Stimulated activated CD8-positive, alpha-beta memory T cell treated with anti-CD3 and anti-CD28 coated beads, Interleukin-7, amount 100 ng/mL, for 4 hours (primary cell): ENCODE measurements around the gene ZNF569.
"Not testable (repeated sequence)": the region's sequence is repeated elsewhere in the genome, so short reads cannot be mapped to it uniquely, and the experiment has no call there.

Experiments
- DNase-seq, 2 donors: peaks; one replicate each; pipeline ENCODE4 v3.0.0-alpha.2; 2020; ENCODE audit warnings: low read depth in 2 of 2

Gene ZNF569

GRCh38 chr19:37466798-37467607 lies at the start of gene ZNF569:
Gene ZNF569, minus strand, starts transcription at chr19:37467444. Its CDS starts 22,523 bp downstream, at chr19:37444921.
- DNase-seq: peak; percentile 81 to 83

- no peak for DNase-seq
These were observed 46.2 kb upstream of the ZNF569 start for GRCh38 chr19:37513397-37513796.

DNA sequence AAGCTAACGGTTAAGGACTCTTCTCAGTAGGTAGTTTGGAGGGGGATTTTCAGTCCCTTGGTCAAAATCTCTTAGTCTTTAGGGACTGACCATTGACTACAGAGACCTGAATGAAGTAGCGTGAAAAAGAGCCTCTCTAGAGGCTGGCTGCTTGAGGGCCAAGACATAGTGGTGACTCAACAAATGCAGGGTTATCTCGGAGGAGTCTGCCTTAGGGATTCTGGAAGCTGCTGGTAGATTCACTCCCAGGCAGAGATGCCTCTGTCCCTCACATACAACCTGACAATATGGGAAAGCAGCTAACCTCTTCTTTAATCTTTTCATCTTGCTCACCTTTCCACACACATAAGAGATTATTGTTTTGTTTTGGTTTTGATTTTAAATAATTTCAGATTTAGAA lies 44.6 kb upstream of the ZNF569 start:
- DNase-seq: no peak

- no peak for DNase-seq
These were observed 43.9 kb upstream of the ZNF569 start for GRCh38 chr19:37511186-37511585.

- DNase-seq: no peak
These were observed 39.9 kb upstream of the ZNF569 start for GRCh38 chr19:37507167-37507464.

DNA sequence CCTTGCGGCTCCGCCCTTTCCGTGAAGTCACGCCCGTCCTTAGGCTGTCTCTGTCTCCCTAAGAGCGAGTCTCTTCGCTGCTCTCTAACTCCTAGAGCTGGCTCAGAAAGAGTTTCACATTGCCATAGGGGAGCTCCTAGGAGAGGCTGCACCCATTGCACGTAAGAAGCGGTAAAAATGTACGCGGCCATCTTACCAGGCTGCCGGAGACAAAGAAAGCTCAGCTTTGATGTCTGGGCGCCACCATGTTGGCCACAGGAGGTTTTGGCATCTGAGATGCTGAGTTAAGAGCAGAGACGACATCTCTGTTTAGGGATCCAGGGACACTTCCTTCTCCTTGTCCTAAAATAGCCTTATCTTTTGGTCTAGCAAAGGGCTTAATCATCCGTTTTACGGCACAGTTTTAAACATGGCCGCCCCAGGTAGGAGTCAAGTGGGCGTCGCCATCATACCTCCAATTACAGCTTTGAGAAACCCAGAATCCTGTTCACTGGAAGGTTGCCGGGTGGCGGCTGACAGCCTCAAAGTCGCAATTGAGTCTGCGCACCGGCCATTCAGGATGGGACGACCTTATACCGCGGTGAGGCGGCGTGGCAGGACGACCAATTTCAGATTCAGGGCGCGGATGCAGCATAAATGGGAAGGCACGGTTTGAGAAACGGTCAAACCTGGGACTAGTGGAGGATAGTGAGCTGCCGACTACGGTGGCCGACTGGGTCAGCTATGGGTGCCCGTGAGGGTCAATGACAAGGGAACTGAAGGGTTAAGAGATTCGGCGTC lies 39.3 kb upstream of the ZNF569 start, which contains the start of gene ZNF793:
ZNF793 (plus strand) TSS at position 553 of the 780 bp plus-strand sequence. CDS start 16,501 bp downstream, outside the sequence.
- DNase-seq: peak; percentile 68 to 75

DNA sequence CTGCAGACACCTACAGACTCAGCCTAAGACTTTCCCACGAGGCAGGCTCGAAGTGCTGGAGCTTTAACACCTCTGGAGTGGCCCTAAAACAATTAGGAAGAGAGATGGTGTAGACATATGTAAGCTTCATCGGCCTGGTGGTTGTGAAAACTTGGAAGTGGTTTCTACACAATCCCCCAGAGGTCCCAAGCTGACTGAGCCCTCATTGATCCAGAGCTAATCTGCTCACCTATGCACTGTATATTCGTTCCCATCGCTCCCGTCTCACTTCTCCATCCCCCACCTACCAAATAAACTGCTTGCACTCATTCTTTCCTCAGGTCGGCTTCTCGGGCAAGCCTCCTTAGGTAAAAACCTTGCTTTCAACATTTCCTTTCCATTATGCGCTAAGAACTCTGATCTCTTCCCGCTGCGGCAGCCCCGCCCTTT lies 38.7 kb upstream of the ZNF569 start:
- no peak for DNase-seq

DNA sequence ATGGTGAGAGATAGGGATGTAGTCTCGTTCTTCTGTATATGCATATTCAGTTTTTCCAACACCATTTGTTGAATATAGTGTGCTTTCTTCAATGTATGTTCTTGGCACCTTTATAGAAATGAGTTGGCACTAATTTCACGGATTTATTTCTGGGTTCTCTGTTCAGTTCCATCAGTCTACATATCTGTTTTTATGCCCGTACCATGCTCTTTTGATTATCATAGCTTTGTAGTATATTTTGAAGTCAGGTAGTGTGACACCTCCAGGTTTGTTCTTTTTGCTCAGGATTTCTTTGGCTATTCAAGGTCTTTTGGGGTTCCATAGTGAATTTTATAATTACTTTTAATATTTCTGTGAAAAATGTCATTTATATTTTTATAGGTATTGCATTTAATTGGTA lies 25.0 kb upstream of the ZNF569 start:
- DNase-seq: no peak

DNA sequence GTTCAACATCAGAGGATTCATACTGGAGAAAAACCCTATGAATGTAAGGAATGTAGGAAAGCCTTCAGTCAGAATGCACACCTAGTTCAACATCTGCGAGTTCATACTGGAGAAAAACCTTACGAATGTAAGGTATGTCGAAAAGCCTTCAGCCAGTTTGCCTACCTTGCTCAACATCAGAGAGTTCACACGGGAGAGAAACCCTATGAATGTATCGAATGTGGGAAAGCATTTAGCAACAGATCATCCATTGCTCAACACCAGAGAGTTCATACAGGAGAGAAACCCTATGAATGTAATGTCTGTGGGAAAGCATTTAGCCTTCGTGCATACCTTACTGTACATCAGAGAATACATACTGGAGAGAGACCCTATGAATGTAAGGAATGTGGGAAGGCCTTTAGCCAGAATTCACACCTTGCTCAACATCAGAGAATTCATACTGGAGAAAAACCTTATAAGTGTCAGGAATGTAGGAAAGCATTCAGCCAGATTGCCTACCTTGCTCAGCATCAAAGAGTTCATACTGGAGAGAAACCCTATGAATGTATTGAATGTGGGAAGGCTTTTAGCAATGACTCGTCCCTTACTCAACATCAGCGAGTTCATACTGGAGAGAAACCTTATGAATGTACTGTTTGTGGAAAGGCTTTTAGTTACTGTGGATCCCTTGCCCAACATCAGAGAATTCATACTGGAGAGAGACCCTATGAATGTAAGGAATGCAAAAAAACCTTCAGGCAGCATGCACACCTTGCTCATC lies 17.3 kb upstream of the ZNF569 start:
- no peak for DNase-seq

- DNase-seq: no peak
These were observed 4.9 kb upstream of the ZNF569 start for GRCh38 chr19:37472165-37472564.

DNA sequence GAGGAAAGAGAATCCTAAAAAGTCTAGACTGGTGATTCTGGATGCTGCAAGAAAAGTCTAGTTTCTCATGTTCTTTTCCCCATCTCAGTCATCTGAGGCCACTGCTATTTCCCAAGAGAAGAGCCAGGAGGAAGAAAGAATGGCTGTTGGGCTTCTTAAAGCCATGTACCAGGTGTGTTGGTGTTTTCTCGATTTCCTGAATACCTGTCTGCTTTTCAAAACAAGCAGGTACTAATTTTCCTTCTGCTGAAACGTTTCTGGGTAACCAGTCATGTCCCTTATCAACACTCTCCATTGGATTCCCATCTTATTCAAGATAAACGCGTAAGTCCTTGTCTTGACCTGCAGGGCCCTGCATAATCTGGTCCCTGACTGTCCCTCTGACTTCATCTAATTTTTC lies 3.0 kb upstream of the ZNF569 start:
- DNase-seq: no peak

DNA sequence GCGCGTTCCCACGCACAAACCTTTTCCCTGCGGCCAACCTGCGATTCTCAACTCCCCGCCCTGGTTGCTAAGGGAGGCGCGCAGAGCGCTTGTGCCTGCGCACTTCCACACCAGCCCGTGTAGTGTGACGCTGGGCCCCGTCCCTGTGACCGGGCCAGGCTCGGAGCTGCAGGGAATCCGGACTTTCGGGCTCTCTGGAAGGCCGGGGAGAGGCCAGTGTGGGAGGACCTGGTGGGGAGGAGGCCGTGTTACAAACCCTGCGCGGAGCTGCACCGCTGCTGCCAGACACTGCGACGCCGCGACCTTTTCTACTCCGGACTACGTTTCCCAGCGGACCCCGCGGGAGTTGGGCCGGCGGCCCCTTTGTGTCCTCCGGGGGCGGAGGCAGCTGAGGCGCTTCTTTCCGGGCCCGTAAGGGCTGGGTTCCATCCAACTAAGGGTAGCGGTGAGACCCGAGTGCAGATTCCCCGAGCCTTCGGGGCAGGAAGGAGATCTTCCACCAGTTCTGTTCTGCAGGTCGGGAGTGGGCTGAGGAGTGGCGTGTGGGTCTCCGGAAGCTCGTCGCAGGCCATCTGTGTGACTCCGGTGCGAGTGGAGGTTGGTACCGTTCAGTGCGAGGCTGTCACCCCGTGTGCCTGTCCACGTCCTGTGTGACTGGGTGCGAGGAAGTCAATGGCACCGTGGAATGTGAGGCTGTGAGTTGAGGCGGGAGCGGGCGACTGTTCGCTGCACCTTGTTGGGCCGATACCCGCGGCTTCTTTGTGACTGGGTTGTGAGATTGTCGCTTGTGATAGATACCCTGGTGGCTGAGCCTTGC lies 1.9 kb upstream of the ZNF569 start, which contains the start of gene ZNF570:
ZNF570 (plus strand) TSS at position 396 of the 817 bp plus-strand sequence. CDS start 999 bp downstream, outside the sequence.
- peak; percentile 78 to 85 for DNase-seq

DNA sequence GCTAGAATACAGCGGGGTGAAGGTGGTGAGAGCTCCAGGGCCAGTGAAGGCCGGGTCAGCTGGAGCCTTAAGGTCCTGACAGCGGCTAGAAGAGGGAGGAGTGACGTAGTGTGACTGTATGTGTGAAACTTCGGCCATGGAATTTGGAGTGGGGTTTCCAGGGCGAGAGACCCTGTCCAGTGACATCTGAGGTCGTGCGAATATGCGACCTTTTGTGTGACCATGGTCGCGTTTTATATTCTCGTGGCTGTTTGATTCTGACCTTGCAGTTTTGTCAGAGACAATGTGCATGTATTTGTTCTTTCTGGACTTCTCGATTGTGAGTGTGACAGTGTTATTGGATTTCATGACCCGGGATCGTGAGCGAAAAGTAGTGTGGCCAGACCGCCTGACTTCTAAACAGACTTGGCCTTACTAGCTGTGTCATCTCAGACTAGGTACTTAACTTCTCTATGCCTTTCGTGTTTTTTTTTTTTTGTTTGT lies 405 bp upstream of the ZNF569 start:
- no peak for DNase-seq

DNA sequence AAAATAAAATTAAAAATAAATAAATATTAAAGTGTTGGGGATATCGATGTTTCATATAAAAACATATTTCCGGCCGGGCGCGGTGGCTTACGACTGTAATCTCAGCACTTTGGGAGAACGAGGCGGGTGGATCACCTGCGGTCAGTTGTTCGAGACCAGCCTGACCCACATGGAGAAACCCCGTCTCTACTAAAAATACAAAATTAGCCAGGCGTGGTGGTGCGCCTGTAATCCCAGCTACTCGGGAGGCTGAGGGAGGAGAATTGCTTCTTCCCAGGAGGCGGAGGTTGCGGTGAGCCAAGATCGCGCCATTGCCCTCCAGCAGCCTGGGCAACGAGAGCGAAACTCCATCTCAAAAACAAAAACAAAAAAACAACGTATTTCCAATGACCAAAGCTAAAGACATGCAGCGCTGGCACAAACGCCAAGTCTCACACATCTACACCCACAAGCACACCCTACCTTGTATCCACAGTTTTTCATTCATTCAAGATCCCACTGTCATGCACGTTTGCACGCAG lies 907 bp downstream of the ZNF569 start:
- no peak for DNase-seq

GRCh38 chr19:37452500-37453245 lies 14.6 kb downstream of the ZNF569 start:
- no peak for DNase-seq

GRCh38 chr19:37413313-37414084 lies 53.7 kb downstream of the ZNF569 start:
- no peak for DNase-seq

GRCh38 chr19:37412700-37413099 lies 54.5 kb downstream of the ZNF569 start:
- DNase-seq: no peak

GRCh38 chr19:37406140-37406846 lies 61.0 kb downstream of the ZNF569 start:
- not testable (repeated sequence) for DNase-seq

- no peak for DNase-seq
These were observed 63.8 kb downstream of the ZNF569 start for GRCh38 chr19:37403403-37403802.
